KG1 (cell line): ENCODE data around the gene TBCA.

ENCODE experiments used
- DNase-seq: peaks from one replicate; lab custom pipeline; 2025; lab: John Stamatoyannopoulos, UW

The TBCA gene

DNA sequence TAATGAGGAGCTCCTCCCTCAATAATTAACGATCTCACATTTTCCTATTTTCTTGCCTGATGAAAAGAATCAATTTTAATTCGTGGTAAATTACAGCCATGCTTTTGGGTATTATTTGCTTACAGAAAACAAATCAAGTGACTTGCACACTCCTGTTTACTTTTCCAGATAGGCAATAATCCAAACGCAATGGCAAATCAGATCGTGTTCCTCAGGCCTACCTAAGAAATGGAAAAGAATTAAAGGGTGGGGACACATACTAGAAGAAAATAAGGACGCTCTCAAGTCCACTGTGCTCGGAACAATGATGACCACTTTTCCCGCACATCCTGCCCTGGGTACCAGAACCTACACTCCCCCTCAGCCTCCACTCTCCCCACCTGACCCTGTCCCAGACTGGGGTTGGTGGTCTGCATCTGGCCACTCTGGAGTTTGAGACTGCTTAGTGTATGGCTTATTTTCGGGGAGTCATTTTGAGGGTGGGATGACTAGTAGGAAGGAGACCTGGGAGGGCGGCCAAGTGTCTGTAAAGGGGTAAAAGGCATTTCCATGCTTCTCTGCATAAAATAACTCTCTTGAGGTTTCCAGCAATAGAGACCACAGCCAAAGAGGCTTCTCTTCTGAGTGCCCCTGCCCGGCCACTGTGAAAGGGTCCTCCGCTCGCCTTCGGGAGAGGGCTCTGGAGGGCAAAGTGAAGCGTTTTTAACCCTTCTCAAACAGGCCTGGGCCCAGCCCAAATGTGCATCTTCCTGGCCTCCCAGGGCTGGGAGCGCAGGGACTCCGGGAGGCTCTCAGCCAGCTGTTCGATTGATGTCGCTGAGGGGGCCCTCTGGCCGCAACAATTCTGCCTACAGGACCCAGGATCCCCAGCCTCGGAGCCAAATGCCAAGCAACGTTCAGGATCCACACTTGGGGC, 133.1 kb downstream of the TBCA start:
- DNase-seq: no peak

DNA sequence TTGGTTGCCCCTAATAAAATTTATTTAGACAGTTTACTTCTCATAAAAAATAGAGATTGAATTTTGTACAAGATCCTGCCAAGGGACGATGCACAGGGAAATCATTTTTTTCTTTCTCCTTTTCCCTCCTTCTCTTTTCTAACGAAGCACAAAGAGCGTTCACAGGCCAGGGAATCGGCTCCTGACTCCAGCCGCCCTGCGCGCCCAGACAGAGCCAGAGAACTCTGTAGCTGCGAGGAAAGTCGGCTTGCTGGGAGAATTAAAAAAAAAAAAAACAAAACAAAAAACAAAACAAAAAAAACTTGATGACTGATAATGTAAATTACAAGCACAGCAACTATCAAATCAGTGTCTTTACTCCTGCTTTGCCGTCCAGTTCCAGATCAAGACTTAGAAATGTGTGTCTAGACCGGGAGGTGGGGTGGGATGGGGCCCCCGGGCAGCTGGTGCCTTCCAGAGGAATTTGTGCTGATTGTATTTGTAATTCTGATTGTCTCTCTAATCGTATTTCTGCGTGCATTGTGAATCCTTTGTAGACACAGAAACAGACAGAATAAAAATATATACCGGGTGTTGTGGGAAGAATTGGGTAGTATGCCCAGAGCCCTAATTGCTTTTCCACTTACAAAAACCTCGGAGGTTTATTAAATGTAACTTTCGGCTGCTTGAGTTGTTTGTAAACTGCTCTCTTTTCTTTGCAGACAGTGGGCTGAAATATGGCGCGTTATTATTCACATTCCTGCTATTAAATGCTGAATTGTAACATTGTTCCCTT, 134.0 kb downstream of the TBCA start:
- no peak for DNase-seq

DNA sequence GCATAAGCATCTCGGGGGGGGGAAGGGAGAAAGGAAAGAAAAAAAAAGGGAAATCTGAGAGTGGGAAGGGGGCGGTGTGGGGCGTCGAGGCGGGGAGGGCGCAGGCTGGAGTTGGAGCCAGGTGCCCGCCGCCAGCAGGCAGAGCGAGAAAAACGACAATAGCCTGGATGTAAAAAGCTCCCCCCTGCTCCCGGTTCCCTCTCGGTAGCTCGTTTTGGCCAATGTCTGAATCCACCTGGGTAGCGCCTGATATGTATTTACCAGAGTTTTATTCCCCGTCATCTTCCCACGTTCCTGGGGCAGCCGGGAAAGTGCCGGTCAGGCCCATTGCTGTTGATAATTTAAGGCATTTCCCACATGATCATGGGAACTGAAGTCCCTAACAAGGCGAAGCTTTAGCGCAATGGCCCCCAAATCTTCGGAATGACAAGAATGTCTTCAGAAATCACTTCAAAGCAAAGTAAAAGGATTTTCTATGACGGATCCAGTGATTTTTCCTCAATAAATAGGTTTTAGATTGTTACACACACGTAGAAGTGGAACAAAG, 134.7 kb downstream of the TBCA start:
- no peak for DNase-seq
